ACHN (cell line): ENCODE data around the gene PCSK6.
A peak's percentile ranks its signal among the peaks of the same experiment; 100 is the strongest.

Experiments
- DNase-seq: peaks from one replicate; pipeline ENCODE4 v3.0.0-alpha.2; 2015
- in situ Hi-C: cut with HindIII; loops from 2 replicates; pipeline ENCODE4 v1.10.0; 2017; ENCODE audit warnings: low sequenced_read_pairs, low pct_ligation_motif_present, low pct_unique_long_range_greater_than_20kb

PCSK6 gene

DNA sequence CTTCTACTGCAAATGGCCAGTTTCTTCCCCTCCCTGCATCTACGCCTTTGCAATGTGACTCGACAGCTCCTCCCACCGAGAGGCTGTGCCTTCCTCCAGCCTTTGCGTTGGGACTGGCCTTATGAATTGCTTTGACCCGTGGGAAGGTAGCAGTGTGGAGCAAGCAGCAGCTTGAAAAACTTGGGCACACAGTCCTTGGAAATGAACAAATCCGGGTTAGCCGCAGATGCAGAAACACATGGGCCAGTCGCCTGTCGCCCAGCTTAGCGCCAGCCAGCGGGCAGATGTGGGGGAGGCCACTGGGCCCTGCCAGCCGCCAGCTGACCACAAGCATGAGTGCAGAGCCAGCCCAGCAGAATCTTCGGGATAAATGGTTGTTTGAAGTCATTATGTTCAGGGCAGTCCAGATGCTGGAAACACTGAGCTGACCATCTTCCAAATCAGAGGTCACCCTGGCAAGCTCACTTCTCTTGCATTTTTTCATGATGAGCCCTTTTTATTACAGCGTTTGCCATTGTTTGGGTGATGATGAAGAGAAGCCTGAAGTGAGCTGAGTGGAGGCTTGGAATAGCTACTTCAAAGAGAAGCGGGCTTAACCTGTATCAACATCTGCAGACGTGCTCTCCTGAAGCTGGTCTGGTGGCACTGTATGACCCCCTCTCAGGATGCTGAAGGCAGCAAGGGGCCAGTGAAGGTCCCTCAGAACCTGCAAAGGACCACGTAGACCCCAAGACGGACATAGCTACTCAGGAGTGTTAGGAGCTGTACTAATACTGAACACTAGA, 222.0 kb downstream of the PCSK6 start:
- in situ Hi-C loops, result no loop called here
- no peak for DNase-seq

GRCh38 chr15:101266787-101267186, 222.7 kb downstream of the PCSK6 start:
- DNase-seq, result no peak
- in situ Hi-C loops, result no loop called here

DNA sequence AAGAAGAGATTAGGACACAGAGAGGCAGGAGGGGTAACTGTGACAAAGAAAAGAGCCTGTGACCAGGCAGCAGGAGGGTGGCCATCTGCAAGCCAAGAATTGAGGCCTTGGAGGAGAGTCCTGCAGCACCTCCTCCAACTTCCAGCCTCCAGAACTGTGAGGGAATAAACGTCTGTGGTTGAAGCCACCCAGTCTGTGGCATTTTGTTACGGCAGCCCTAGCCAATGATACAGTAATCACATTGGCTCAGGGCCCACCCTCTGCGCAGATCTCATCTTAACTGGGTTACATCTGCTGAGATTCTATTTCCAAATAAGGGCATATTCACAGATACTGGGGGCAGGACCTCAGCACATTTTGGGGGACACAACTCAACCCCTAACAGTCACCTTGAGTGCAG, 223.5 kb downstream of the PCSK6 start:
- in situ Hi-C loops, result no loop called here
- DNase-seq, result no peak

DNA sequence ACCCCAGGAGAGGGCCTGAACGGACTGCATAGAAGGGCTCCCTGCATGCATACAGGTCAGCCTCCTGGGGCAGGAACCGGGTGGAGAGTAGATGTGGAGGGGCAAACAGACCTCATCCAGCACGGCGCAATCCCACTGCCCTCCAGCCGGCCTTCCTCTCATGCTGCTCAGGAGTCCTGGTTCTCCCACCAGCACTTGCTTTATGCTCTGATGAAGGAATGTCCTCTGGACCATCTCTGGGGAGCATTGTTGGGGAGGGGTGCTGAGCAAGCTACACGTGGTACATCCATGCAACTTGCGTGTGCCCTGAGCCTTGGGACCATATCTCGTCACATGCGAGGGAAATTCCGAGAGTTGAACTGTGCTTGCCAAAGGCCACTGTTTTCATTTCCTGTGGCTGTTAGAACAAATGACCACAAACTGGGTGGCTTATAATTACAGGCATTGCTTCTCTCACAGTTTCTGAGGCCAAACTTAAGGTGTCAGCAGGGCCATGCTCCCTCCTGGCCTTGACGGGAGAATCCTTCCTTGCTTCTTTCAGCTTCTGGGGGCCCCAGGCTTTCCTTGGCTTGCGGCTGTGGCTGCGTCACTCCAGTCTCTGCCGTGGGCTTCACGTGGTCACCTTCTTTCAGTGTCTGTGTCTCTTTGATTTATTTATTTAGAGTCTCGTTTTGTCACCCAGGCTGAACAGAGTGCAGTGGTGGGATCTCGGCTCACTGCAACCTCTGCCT, 224.4 kb downstream of the PCSK6 start:
- in situ Hi-C loops, result no loop called here
- no peak for DNase-seq

GRCh38 chr15:101264011-101264410, 225.5 kb downstream of the PCSK6 start:
- no peak for DNase-seq
- in situ Hi-C loops, result no loop called here

GRCh38 chr15:101262551-101262950, 227.0 kb downstream of the PCSK6 start:
- in situ Hi-C loops, result no loop called here
- no peak for DNase-seq

DNA sequence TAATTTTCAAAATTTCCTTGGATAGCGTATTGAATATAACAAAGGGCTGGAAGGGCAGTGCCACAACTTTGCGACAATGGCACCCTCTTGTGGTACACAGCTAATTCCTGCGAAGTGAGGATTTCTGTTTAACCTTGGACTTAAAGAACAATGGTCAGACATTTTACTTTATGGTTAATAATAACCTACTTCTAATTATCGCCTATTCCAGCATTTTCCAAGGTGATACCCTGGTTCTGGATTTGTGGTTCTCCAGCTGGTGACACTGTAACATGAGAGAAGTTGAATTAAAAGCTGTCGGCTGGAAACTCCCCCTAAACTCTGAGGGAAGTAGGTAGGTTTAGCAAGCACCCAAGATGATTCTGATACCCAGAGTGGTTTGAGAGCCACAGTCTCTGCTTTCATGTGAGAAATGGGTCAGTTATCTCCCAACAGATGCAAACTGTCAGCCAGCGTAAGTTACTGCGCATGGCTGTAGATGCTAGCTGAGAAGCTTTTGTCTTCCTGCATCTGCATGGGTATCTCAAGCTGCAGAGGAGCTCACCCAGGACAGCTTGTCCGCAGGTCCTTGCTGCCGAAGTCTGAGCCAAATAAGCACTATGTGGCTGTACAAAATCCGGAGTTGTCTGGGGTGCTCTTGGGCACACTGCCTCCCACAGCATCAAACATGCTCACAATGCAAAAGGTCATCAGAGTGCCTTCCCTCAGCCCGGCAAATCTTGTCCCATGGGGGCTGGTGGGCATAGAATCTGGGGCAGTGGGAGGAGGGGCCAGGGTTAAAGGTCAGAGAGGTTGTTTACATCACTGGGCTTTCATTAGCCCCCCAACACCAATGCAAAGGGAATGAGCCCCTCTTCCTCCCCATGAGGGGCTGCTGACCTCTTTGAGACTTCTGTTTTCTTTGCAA, 231.0 kb downstream of the PCSK6 start:
- in situ Hi-C loops, result no loop called here
- peak; percentile 68 for DNase-seq

- in situ Hi-C loops, result no loop called here
- peak; percentile 40 for DNase-seq
Observed at GRCh38 chr15:101256757-101257156, 232.8 kb downstream of the PCSK6 start.

- DNase-seq, result no peak
- in situ Hi-C loops, result no loop called here
Observed at GRCh38 chr15:101255615-101256241, 233.8 kb downstream of the PCSK6 start.

DNA sequence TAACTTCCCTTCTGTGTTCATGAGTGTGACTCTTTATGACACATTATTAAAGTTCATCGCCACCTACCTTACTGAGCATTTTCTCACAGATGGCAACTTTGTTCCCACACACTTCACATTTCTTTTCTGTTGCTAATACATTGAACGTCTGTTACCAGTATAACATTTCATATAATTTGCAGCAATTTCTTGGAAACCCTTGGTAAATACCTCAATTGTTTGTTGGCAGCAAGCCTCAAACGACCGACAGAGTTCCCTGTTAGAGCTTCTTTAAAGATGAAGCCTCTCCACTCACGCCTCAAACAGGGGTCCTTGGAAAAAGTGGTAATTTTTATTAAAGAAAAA, 234.5 kb downstream of the PCSK6 start:
- DNase-seq, result no peak
- in situ Hi-C loops, result no loop called here

DNA sequence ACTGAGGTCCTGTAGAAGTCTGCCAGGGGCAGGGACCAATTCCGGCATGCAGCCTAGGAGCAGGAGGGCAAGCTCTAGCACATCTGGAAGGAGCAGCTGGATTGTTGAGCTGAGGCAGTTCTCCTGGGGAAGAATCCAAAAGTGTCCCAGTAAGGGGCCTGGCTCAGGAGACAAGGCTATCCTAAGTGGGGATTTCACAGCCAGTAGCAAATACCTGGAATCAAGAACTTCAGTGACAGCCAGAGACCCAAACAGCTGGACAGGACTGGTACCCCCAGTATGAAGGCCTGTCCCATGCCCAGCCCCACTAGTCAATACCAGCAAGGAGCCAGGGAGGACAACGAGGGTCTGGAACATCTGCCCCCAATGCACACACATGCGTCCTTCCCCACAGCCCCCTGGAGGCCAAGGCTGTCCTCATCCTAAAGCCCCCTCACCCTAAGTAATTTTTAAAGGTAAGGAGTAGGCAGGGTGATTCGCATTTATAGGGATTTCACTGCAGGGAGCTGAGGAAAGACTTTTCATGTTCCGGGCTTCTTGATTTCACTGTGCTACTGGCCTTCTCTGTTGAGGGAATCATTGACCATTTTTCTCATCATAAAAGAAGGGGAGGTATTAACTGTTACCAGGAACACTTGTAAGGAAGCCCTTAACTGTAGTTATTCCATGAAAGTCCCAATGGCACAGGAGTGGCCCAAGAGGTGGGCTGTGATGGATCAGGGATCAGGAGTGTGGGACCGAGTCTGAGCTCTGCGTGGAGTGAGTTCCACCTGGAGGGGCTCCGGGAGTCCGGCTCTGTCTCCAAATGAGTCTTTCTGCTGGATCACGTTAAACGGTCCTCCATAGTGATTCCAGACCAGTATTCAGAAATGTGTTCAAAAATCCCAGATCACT, 235.1 kb downstream of the PCSK6 start:
- in situ Hi-C loops, result no loop called here
- no peak for DNase-seq
